Ecto neural progenitor cell (in vitro differentiated cells): ENCODE results near the gene CA7.
A peak's percentile ranks its signal among the peaks of the same experiment; 100 is the strongest.

ENCODE experiments used
- DNase-seq: peaks from one replicate; pipeline ENCODE4 v3.0.0-alpha.2; 2018; ENCODE audit warnings: low spot score

The CA7 gene

DNA sequence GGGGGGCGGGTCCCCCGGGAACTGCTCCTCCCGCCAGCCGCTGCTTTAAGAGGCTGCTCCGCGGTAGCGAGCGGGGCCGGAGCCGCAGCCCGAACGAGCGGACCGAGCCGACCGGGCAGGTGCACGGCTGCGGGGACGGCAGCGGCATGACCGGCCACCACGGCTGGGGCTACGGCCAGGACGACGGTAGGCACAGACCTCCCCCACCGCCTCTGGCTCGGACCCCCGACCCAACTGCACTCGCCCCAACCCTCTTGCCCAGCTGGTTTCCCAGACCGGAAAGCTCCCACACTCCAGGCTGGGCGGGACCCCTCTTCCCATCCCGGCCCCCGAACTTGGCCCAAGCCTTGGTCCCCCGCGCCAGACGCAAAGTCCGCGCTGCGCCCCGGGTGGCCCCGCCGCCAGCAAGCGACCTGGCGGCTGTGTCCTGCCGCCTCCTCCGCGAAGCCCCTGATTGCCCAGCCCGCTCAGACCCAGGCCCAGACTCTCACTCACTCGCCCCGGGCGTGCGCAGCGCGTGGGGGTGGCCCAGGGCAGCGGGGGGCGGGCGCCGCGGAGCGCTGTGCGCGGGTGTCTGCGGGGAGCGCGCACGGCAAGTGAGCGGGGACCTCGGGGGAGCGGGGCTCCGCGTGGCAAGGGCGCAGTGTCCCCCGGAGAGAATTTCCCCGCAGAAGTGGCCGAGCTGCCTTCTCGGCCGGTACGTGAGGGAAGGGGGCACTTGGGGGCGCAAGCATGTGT, at the start of gene CA7:
TSS of gene CA7 (plus strand) at position 73 of the 738 bp plus-strand sequence. CDS start at position 147, 74 bp downstream.
- peak; percentile 59 for DNase-seq

DNA sequence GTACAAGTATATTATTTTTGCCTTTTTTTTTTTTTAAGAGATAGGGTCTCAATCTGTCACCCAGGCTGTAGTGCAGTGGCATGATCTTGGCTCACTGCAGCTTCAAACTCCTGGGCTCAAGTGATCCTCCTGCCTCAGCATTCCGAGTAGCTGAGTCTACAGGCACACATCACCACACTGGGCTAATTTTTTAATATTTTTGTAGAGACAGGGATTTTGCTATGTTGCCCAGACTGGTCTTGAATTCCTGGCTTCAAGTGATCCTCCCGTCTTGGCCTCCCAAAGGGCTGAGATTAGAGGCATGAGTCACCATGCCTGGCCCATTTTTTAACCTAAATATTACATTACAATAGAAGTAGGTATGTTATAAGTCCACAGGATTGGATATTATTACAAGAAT, 46.1 kb upstream of the CA7 start:
- no peak for DNase-seq

DNA sequence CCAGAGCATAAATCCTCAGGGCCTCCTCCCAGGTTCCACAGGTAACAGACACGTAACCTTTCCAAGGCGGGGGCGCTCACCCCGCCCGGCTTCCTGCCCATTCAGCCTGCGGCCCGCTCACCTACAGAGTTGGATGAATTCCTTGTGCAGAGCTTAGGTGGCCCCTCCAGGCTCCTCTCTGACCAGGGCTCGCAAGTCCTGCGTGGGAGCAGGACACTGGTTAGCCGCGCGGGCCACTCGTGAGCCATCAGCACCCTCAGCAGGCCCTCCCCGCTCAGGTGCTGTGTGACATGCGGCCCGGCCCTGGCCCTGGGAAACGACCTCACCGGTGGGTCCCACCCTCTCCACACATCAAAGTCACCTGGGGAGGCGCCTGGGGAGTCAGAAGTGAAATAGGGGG, 43.4 kb upstream of the CA7 start:
- DNase-seq: no peak

DNA sequence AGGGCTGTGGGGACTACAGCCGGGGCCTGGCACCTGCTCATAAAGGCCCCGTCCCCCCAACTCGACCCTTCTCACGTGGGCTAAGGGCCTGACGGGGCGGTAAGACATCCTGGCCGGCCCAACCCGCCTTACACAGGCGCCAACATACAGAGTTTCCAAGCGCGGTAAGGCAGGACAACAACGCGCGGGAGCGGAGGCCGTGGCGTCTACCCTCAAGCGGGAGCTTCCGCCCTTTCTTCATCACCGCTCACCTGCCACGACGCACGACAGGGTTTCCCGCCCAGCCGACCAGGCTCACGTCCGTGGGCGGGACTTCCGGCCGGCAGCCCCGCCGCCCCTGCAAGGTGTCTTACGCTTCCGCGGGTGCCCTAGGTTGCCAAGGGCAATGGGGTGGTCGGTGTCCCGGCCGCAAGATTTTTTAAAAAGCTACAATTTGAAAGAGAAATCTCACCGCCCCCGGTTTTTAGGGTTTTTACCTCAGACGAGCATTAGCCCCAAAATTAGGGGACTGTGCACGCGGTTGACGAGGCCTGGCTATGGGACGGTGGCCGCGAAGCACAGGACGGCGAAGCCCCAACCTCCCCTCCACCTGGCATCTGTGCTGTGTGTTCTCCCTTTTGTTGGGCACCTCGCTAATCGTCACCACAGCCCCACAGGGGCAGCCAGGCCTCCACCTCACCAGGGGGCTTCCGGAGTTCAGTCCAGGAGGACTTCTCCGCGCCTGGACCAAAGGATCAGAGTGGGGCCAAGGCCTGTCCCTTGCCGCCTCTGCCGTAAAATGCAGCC, 42.7 kb upstream of the CA7 start, which contains the start of gene TERB1:
TSS of gene TERB1 (minus strand) at position 265 of the 786 bp plus-strand sequence. CDS start 4,786 bp downstream, outside the sequence.
- no peak for DNase-seq

DNA sequence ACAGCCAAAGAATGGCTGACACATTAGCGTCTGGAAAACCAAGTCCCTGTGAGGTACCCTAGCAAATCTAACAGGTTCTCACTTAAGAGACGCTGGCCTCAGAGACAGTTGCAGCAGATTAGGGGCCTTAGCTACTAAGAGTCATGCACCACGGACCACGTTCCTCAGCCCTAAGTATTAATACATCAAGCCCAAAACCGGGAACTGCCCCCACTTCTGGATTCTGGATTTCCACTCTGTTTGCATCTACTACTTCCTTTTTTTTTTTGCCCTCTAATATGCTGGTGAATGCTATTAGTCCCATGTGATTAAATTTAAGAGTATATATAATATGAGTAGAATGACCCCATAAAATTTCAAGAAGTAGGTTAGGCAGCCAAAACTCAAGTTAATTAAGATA, 42.1 kb upstream of the CA7 start:
- no peak for DNase-seq

DNA sequence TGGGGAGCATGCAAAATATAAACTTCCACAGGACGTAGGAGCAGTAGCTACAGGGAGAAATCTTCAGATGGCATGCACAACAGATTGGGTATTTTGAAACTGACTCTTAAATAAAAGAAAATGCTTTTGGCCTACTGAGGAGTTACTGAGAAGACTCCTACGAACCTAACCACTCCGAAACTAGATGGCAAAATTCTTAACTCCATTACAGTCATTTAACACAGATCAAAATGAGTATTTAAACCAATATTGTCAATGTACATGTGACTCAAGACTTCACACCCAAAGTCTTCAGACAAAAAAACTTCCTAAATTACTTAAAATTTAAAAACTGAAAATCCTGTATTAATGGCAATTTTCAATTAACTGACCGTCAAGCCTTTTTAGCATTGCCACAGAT, 34.4 kb upstream of the CA7 start:
- DNase-seq: no peak

DNA sequence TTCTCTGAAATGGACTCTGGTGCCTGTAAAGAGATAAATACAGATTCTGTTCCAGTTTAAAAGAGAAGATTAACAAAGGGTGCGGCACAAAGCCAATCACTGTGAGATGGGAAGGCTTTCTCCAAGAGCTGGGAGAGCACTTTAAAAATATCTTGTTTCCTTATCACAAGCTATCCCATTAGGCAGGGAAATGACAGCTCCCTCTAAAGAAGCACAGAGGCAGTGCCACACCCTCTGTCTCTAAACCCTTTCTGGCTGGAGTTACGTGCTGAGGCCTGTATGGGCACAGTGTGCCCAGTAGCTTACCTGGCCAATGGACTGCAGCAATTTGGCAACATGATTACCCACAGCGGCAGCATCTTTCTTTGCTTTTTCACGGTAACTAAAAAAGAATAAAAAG, 33.8 kb upstream of the CA7 start:
- DNase-seq: no peak

DNA sequence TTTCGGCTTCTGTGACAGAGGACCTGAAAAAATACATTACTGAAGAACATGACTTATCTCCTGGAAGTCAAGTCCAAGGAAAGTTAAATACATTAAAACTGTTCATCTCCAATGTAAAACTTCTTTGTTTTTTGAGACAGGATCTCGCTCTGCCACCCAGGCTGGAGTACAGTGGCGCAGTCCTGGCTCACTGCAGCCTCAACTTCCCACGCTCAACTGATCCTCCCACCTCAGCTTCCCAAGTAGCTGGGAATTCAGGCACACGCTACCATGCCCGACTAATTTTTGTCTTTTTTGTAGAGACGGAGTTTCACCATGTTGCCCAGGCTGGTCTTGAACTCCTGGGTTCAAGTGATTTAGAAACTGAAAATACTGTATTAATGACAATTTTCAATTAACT, 33.2 kb upstream of the CA7 start:
- no peak for DNase-seq

DNA sequence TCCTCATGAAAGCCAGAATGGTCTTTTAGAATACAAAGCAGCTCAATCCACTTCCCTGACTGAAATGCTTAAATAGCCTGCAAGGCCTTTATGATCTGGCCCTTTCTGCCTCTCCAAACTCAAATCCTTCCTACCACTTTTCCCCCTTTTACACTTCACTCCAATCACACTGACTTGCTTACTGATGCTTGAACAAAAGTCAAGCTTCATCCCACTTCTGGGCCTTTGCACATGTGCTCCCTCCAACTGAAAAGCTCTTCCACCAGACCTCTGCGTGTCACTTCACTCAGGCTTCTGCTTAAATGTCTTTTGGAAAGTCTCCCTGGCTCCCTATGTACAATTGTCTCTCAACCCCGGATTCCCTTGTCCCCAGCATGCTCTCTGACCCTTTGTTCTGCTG, 29.5 kb upstream of the CA7 start:
- DNase-seq: no peak

DNA sequence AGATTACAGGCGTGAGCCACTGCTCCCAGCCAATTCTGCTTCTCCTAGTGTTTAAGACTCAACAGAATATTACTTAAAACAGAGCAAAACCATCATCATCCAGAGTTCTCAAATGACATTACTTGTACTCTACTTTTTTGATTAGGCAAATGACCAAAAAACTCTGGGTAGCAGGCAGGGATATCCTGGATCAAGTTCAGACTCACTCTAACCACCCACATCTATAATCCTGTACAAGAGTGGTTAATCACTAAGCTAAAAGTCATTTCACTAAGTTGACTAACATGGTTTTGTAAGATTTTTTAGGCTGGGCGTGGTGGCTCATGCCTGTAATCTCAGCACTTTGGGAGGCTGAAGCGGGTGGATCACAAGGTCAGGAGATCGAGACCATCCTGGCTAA, 20.2 kb upstream of the CA7 start:
- no peak for DNase-seq

DNA sequence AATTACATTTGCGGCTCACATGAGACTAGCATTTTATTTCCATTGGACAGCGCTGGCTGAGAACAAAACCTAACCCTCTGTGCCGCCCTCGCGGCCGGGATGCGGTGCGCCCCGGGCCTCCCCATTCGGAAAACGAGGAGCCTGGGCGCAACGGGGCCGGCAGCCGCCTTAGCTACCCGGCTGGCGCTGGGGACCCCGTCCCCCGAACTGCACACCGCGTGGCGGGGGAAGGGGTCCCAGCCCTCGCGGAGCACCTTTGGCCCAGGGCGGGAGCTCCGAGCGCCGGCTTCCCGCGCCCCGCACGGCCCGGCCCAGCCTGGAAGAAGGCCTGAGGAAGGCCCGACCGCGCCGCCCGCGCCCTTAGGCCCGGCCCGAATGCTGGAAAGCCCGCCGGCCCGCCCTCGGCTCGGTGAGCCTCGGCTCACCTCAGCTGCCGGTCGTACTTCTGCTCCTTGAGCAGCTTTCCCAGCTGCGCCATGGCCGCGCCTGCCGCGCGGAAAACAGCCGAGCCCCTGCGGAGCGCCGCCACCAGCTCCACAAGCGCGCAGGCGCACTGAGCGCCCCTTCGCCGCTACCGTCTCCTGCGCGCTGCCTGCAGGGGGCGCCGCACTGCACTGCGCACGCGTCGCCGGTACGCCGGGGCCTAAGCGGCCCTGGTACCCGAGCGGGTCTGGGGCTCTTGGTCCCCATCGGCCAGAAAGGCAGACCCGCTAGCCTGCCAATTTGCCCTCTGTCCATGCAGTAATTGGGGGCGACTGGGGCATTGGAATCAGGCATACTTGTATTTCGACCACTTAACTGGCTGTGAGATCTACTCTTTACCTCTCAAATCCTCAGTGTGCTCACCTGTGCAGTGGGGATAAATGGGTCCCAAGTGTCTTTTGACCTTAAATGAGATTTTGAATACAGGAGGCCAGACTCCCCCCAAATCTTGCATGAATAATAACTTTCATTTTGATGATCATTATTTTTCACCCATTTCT, 13.5 kb upstream of the CA7 start, which contains the start of gene NAE1:
TSS of gene NAE1 (minus strand) at position 555 of the 983 bp plus-strand sequence. CDS start at position 478, 77 bp downstream.
- DNase-seq: peak; percentile 95

DNA sequence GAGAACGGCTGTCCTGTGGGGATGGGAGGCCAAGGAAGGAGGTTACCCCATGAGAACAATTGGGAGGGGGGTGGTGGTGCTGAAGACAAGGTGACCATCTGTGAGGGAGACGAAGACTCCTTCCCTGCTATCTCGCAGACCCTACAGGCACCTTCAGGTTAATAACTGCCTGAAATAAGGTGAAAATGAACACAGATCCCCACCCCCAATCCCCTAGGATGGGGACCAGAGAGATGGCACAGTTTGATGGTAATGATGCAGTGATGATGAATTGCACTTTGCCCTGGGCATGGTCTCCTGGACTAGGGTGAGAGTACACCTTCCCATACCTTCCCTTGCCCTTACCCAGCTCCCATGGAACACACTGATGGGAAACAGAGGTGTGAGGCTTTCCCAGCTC, 12.0 kb upstream of the CA7 start:
- DNase-seq: no peak

DNA sequence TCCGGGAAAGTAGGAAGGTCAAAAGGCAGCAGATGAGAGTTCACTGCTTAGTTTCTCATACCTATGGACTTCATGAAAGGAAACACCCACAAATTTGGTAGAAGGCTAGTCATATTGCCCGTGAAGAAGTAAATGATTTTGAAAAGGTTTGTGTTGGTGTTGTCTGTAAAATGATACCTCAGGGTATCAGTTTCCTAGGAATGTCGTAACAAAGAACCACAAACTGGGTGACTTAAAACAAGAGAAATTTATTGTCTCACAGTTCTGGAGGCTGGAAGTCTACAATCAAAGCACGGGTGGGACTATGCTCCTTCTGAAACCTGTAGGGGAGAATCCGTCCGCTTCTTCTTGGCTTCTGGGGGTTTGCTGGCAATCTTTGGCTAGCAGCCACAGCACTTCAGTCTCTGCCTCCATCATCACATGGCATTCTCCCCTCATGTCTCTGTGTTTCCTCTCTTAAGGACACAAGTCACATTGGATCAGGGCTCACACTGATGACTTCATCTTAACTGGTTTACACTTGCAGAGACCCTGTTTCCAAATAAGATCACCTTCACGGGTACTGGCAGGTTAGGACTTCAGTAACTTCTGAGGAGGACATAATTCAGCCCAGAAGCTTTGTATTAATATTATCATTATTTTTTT, 11.4 kb upstream of the CA7 start:
- DNase-seq: no peak

DNA sequence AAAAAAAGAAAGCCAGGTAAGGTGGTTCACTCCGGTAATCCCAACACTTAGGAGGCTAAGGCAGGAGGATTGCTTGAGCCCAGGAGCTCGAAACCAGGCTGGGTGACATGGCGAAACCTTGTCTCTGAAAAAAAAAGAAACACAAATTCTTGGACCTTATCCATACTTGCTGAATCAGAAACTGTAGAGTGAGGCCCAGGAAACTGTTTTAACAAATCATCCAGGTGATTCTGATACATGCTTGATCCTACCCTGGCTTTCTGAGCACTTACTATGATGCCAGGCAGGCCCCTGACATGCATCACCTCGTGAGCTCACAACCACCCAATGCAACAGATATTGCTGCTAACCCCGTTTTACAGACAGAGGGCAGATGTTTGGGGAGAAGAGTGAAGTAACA, 9.5 kb upstream of the CA7 start:
- DNase-seq: no peak

DNA sequence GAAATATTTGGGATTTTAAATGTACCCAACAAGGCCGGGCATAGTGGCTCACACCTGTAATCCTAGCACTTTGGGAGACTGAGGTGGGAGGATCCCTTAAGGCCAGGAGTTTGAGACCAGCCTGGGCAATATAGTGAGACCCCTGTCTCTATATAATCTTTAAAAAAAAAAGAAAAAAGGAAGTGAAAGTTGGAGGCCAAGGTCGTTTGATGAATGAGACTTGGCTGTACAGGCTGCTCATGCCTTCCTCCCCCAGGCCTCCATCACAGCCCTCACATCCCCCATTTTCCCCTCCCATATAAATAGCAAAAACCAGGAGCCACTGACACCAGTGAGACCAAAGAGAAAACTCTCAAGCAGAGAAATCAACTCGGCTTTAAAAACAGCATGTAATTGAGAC, 3.3 kb upstream of the CA7 start:
- DNase-seq: no peak

DNA sequence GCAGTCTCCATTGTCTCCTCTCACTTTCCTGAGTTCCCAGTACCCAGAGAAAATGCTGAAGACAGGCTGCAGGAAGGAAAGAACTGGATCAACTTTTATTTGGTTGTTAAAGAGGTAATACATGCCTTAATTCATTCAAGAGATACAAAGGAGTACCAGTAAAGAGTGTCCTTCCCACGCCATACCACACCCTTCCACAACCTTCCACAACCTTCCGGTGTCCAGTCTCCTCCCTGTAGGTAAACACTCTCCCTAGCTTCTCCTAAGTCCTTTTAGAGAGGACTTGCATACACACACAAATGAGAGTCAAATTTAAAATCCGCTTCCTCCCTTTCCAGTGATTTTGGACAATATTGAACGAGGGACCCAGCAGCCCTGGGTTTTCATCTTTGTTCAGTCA, 2.8 kb upstream of the CA7 start:
- DNase-seq: no peak

DNA sequence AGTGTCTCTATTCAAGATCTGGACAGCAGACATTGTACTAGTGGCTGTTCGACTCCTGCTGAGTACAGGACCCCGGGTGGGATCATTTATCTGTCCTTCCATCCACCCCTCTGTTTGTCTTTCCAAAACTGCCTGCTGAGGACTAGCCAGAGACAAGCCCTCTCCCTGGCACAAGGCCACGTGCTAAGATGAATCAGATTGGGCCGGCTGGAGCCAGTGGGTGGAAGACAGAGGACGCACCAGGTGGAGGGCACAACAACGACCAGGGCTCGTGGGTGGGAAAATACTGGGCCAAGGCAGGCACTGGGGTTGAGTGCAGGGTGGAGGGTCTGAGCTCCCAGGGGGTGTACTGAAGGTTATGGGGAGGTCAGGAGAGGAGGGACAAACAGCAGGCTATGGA, 1.4 kb upstream of the CA7 start:
- no peak for DNase-seq

DNA sequence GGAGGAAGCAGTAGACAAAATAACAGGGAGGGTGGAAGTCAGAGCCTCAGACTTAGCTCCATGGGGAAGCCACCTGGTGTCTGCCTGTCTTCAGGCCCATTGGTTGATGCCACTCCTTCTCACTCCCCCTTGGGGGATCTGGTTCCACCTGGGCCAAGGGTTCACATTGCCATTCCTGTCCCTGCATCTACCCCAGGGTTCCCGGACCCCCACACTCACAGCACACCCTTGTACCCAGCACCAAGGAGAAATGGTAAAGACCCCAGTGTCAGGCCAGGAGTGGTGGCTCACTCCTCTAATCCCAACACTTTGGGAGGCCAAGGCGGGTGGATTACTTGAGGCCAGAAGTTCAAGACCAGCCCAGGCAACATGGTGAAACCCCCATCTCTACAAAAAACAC, 1.0 kb upstream of the CA7 start:
- no peak for DNase-seq

DNA sequence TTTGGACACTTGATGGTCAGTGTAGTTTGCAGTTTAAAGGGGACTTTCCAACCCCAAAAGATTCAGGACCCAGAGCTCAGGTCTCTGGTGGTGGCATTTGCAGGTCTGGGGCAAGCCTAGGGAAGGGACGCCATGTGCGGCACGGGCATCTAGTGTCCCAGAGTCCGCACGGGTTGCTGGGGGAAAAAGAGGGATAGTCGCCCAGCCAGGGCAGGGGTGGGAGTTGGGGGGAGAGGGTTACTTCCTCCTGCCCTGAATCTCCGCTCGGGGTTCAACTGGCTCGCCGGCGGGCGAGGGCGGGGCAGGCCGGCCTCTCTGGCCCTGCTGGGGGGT, 239 bp upstream of the CA7 start:
- DNase-seq: no peak

DNA sequence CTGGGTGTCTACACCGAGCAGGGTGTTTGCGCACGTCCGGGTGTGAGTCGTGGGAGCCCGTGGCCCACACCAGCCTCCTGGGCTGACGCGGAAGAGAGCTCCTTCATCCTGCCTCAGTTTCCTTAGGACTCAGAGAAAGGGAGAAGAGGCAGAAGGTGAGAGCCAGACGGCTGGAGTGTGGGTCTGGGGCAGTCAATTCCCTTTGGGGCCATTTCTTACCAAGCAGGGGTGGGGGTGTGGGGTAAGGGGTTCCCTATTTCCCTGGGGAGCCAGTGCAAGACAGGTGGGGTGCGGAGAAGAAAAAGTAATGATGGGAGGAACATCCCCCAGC, 831 bp downstream of the CA7 start:
- DNase-seq: no peak

DNA sequence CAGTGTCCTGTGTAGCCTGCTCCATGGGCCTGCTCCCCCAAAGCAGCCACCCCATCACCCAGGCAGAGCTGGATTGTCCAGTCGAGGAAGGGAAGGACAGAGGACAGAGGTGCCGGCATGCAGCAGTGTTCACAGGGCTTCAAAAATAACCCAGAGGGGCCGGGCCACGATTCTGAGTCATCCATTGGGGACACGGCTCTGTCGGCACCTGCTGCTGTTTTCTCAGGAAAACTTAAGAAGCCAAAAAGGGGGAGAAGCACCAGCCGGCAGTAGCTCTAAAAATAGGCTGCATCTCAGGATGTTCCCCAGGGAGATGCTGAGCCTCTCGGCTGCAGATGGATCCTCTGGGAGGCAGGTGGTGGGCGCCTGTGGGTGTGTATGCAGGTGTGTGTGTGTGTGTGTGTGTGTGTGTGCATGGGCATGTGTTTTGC, 1.6 kb downstream of the CA7 start:
- DNase-seq: no peak

DNA sequence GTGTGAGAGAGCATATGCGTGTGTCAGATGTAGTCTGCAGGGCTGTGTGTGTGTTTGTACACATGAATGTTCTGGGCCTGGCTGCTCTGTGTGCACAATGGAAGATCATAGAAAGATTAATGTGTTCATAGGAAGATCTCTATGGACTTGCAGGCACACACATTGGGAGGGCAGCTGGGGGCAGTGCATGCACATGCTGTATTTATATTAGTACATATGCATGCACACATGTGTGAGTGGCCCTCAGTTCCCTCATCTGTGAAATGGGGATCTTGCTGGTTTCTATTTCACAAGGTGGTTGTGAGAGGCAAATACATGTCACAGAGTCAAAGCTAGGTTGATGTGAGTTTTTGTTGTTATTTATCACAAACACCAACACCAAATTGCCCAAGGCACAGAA, 2.1 kb downstream of the CA7 start:
- DNase-seq: no peak
